Mesodermal cell (in vitro differentiated cells): ENCODE data around the gene CA7.
A peak's percentile ranks its signal among the peaks of the same experiment; 100 is the strongest.

Experiments
- H3K27ac ChIP-seq: 2 replicates; pipeline ENCODE4 v1.7.0; 2013; ENCODE audit warnings: mild to moderate bottlenecking, low read depth, low read length, moderate library complexity; ENCODE audit not compliant: severe bottlenecking
- H3K36me3 ChIP-seq: 2 replicates; pipeline ENCODE4 v1.7.1; 2013; ENCODE audit warnings: mild to moderate bottlenecking, low read length, moderate library complexity; ENCODE audit not compliant: control insufficient read depth, insufficient read depth
- H3K4me1 ChIP-seq: one replicate; pipeline ENCODE4 v1.7.1; 2013; ENCODE audit warnings: mild to moderate bottlenecking, low read length; ENCODE audit not compliant: insufficient read depth, control insufficient read depth, poor library complexity, severe bottlenecking
- H3K4me3 ChIP-seq: 2 replicates; pipeline ENCODE4 v1.7.0; 2013; ENCODE audit warnings: low read length, control low read depth, mild to moderate bottlenecking; ENCODE audit not compliant: insufficient read depth, poor library complexity, severe bottlenecking; ENCODE audit errors: extremely low read depth
- H3K9me3 ChIP-seq: 2 replicates; pipeline ENCODE4 v1.7.1; 2013; ENCODE audit warnings: mild to moderate bottlenecking, low read length, moderate library complexity; ENCODE audit not compliant: control insufficient read depth
- WGBS, 2 experiments: methylation state at CpG; one replicate each; pipeline ENCODE4 v1.1.5; 2013; ENCODE audit warnings: missing lambda C conversion rate in 2 of 2; ENCODE audit not compliant: insufficient coverage in 2 of 2; 5-methylcytosine and 5-hydroxymethylcytosine counted together

Gene CA7

DNA sequence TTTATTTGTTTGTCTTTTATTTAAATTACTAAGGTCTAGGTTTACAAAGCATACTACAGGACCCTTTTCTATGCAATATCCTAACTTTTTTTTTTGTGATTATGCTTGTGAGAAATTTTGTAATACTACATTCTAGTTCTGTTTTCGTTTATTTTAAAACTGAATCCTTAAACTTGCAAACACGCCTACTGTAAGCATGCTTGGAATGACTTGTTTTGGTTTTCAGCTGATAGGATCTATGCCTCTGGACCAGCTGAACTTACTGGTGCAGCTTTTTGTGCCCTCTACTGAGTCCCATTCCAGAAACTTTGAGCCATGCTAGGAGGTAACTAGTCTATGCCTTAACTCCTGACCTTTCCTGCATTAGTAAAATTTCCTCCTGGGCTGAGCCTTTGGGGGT lies 42.1 kb downstream of the CA7 start:
- no peaks in the 10 kb centered on the region for H3K9me3 ChIP-seq
- H3K4me1 ChIP-seq: peaks cover 26% of the 10 kb centered on the region
- WGBS, 2 experiments: 100% methylated on average over 1 of the region's 2 CpGs; no CpG with 5 or more reads in 1 of the 2 experiments
- peaks cover 43% of the 10 kb centered on the region for H3K36me3 ChIP-seq
- no peak overlapping the region for H3K4me3 ChIP-seq
- H3K27ac ChIP-seq: peak overlapping the region; percentile 63

DNA sequence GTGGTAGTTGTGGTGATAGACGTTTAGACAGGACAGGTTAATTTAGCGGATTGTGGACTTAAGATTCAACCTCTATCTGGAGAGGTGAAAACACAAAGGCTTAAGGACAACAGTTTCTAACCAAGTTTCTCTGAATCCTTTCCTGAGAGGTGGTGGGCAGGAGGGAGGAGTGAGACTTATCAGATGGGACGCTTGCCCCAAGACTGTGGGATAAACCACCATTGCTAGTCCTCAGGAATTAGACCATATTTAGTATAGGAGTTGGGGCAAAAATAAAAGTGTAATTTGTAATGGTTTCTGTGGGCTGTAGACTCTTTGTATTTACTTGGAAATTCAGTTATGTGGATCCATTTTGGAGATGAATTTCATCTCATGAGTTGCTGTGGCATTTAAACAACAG lies 42.7 kb downstream of the CA7 start:
- no peak overlapping the region for H3K4me3 ChIP-seq
- WGBS, 2 experiments: 100% methylated on average over 1 to 3 of the region's 3 CpGs
- no peaks in the 10 kb centered on the region for H3K9me3 ChIP-seq
- peaks cover 21% of the 10 kb centered on the region for H3K4me1 ChIP-seq
- H3K27ac ChIP-seq: no peak overlapping the region
- H3K36me3 ChIP-seq: peaks cover 44% of the 10 kb centered on the region

DNA sequence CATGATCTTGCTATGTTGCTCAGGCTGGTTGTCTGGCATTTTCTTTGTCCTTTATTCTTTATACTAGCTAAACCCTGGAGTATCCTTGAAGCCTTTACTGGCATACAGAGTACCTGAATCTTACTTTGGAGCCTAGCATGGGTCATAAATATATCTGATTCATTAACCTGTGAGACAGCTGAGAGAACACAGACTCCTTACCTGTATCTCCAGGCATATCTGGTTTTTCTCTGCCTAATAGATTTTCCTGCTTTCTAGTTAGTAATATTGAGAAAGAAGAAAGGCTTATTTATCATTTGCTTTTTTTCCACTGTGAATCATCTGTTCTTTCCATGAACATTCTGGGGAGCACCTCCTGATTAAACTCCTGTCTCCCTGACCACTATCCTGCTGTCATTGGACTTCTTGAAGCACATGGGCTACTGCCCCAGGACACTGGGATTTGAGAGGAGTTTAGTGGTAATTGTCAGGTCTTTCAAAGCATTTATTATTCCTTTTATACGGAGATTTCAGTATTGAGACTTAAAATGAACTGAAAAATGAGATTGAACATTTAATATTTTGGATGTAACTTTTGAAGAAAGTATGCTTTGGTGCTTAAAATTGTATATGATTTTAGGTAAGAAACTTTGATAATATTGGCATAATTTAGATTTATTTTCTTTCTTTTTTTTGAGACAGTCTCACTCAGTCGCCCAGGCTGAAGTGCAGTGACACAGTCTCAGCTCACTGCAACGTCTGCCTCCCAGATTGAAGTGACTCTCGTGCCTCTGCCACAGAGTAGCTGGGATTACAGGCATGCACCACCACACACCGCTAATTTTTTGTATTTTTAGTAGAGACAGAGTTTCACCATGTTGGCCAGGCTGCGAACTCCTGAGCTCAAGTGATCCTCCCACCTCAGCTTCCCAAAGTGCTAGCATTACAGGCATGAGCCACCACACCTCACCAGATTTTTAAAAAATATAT lies 44.7 kb downstream of the CA7 start:
- H3K27ac ChIP-seq: no peak overlapping the region
- WGBS, 2 experiments: 95 to 96% methylated on average over 6 of the region's 6 CpGs
- H3K36me3 ChIP-seq: peaks cover 39% of the 10 kb centered on the region
- H3K9me3 ChIP-seq: no peaks in the 10 kb centered on the region
- peaks cover 24% of the 10 kb centered on the region for H3K4me1 ChIP-seq
- no peak overlapping the region for H3K4me3 ChIP-seq

DNA sequence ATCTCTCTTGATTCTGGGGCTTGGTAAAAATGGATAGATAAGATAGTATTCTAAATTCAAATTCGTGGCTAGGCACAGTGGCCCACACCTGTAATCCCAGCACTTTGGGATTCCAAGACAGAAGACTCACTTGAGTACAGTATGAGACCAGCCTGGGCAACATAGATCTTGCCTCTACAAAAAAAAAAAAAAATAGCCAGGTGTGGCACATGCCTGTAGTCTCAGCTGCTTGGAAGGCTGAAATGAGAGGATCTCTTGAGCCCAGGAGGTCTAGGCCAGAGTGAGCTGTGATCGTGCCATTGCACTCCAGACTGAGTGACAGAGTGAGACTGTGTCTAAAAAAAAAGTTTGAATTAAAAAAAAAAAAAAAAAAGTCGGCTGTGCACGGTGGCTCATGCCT lies 45.4 kb downstream of the CA7 start:
- H3K4me3 ChIP-seq: no peak overlapping the region
- no peak overlapping the region for H3K27ac ChIP-seq
- WGBS, 2 experiments: 93 to 100% methylated on average over 1 to 2 of the region's 4 CpGs
- peaks cover 24% of the 10 kb centered on the region for H3K4me1 ChIP-seq
- H3K9me3 ChIP-seq: no peaks in the 10 kb centered on the region
- H3K36me3 ChIP-seq: peaks cover 32% of the 10 kb centered on the region

DNA sequence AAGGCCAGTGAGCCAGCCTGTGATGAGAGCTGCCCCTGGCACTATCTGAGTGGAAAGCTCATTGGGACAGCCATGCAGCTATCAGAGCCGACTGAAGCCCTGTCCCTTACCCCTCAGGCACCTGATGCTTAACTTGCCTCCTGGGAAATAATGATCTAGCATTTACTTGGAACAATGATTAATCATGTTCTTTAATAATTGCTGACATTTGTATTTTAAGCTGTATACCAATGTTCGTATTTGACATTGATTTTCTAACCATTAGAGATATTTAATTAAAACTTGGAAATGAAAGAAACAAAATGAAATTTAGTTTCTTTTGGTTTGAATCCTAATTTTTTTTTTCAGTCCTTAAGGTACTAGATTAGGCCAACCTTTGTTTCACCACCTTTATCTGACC lies 46.6 kb downstream of the CA7 start:
- WGBS, 2 experiments: 100% methylated on average over 1 of the region's 2 CpGs; no CpG with 5 or more reads in 1 of the 2 experiments

DNA sequence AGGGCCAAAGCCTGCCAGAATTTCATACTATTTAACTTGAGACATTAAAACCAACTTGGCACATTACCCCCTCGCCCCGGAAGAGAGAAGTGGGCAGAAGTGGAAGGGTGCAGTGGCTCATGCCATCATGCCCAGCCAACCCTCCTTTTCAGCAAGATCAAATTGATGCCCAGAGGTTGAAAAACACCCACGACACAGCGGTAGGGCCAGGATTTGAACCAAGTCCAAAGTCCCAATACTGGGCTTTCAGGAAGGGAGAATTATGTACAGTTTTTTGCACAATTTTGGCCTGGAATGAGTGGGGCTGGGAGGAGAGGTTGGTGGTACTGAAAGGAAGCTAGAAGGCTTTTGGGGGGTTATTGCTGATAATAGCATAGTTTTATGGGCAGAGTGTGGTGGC lies 47.1 kb downstream of the CA7 start:
- peaks cover 15% of the 10 kb centered on the region for H3K4me1 ChIP-seq
- no peaks in the 10 kb centered on the region for H3K9me3 ChIP-seq
- peaks cover 17% of the 10 kb centered on the region for H3K36me3 ChIP-seq
- WGBS, 2 experiments: 86 to 100% methylated on average over 2 of the region's 4 CpGs
- H3K27ac ChIP-seq: no peak overlapping the region
- H3K4me3 ChIP-seq: no peak overlapping the region

More for the DNA sequence above, 46.6 kb downstream of the CA7 start:
- H3K4me3 ChIP-seq: no peak overlapping the region
- H3K4me1 ChIP-seq: peaks cover 19% of the 10 kb centered on the region
- no peaks in the 10 kb centered on the region for H3K9me3 ChIP-seq
- H3K36me3 ChIP-seq: peaks cover 20% of the 10 kb centered on the region
- no peak overlapping the region for H3K27ac ChIP-seq

DNA sequence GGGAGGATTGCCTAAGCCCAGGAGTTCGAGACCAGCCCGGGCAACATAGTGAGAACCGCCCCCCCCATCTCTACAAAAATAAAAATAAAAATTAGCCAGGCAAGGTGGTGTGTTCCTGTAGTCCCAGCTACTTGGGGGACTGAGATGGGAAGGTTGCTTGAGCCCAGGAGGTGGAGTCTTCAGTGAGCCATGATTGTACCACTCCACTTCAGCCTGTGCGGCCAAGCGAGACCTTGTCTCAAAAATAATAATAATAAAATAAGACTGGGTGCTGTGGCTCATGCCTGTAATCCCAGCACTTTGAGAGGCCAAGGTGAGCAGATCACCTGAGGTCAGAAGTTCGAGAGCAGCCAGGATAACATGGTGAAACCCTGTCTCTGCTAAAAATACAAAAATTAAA lies 47.6 kb downstream of the CA7 start:
- no peak overlapping the region for H3K27ac ChIP-seq
- H3K36me3 ChIP-seq: peaks cover 14% of the 10 kb centered on the region
- peaks cover 11% of the 10 kb centered on the region for H3K4me1 ChIP-seq
- H3K9me3 ChIP-seq: no peaks in the 10 kb centered on the region
- 78 to 89% methylated on average over 1 of the region's 6 CpGs for WGBS, 2 experiments
- no peak overlapping the region for H3K4me3 ChIP-seq

DNA sequence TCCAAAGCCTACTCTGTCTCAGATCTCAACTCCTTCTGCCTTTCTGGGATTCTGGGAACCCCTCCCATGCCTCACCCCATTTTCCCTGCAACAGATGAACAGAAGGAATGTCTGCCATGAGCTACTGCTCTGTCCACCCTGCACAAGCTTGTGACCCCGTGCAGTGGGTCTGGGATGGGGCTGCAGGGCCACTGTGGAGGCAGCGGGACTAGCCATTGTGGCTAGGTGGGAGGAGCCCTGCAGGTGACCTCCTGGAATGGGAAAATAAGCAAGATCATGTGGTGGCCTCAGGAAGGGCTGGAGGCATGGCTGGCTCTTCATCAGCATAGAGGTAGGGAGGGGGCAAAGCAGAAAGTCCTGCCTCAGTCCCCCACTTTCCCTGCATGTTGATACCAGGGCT lies 49.8 kb downstream of the CA7 start:
- no peak overlapping the region for H3K4me3 ChIP-seq
- peaks cover 2% of the 10 kb centered on the region for H3K36me3 ChIP-seq
- 94 to 100% methylated on average over 1 to 2 of the region's 2 CpGs for WGBS, 2 experiments
- H3K9me3 ChIP-seq: no peaks in the 10 kb centered on the region
- no peak overlapping the region for H3K27ac ChIP-seq
- peaks cover 3% of the 10 kb centered on the region for H3K4me1 ChIP-seq

DNA sequence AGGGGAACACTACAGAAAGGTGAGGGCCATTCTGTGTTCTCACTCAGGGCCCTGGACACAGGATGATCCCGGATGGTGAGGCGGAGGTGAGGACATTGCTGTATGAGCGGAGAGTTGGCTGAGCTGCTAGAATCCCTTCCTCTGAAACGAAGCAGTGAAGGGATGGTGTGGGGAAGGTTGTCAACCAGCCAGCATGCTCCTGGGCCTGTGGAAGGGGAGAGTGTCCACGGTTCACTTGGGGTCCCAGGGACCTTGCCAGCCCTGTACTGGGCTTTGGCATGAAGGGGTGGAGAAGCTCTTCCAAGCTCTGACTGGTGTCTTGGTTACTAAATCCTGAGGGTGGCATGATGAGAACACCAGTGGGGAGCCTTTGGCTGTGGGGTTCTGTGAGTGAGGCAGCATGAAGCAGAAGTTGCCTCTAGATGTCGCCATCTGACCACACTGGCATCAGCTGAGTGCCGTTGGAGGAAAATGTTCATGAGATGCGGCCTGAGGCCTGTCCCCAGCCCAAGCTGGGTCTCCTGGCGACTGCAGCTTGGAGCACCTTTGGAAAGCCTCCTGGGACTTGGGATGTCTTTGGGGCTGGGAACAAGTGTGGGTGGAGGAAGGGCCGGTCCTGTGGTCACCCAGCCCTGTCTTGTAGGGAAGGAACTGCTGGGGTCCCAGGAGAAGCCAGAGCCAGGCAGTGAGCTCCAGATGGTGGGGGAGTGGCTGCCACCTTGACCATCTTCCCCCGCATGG lies 50.9 kb downstream of the CA7 start:
- Histone ChIP-seq H3K27ac (no peak overlapping the region), H3K4me3 (no peak overlapping the region)
- WGBS, 2 experiments: 54 to 59% methylated on average over 10 of the region's 11 CpGs

DNA sequence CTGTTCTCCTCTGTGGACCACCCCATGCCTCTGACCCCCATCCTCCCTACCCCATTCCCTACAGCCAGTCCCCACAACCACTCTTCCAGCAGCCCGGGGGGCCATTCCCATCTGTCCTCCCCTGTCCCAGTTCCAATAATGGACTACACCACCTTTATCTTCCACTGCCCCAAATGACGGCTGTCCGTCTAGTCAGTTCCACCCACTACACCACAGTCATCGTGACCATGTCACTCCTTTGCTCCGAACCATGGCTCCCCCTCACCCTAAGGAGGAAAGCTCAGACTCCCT lies 51.4 kb downstream of the CA7 start:
- Histone ChIP-seq H3K36me3 (peaks cover 2% of the 10 kb centered on the region), H3K27ac (no peak overlapping the region), H3K4me1 (peaks cover 18% of the 10 kb centered on the region), H3K9me3 (no peaks in the 10 kb centered on the region), H3K4me3 (no peak overlapping the region)
- 94 to 100% methylated on average over 3 to 5 of the region's 5 CpGs for WGBS, 2 experiments

More for the DNA sequence above, 50.9 kb downstream of the CA7 start:
- Histone ChIP-seq H3K4me1 (peaks cover 13% of the 10 kb centered on the region), H3K9me3 (no peaks in the 10 kb centered on the region), H3K36me3 (peaks cover 2% of the 10 kb centered on the region)

DNA sequence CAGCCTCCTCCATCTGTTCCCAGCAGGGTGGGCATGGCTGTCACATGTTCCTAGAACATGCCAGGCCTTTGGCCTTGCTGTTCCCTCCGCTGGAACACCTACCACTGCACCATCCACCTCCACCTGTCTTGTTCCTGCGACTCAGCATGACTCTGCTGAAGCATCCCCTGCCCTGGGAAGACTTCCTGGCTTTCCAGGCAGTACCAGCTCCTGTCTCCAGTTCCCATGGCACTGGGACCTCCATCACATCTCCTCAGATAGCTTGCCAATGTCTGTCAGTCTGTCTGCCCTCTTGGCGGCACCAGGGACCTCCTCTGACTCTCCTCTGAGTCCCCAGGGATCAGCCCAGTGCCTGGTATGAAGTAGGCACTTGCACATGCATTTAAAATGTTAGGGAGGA lies 51.8 kb downstream of the CA7 start:
- 88 to 97% methylated on average over 3 of the region's 3 CpGs for WGBS, 2 experiments
- no peak overlapping the region for H3K27ac ChIP-seq

More for the DNA sequence above, 51.8 kb downstream of the CA7 start:
- Histone ChIP-seq H3K4me1 (peaks cover 18% of the 10 kb centered on the region), H3K4me3 (no peak overlapping the region), H3K9me3 (no peaks in the 10 kb centered on the region), H3K36me3 (peaks cover 2% of the 10 kb centered on the region)
